WTC11 (cell line): ENCODE measurements around the gene UTY. TPM values are rescaled to one million over a fixed set of nuclear protein-coding genes. Genes with fewer than 3 reads are reported as not detected.

ENCODE experiments used
- ATAC-seq: fragments of 200-7000 bp; cut with Tn5 transposase; 2 replicates; pipeline ENCODE4 v1.10.0; 2021; ENCODE audit warnings: mild to moderate bottlenecking, moderate library complexity
- CTCF ChIA-PET: fragments of 300-600 bp; sonication (Branson Sonifier 250); formaldehyde crosslinking; loops from one replicate; lab custom pipeline; 2021; ENCODE audit warnings: antibody characterized with exemption; lab: Charles Lee
- POLR2A ChIA-PET: fragments of 350-600 bp; sonication (Branson Sonifier 250); formaldehyde crosslinking; loops from one replicate; lab custom pipeline; 2021; ENCODE audit warnings: antibody characterized with exemption; lab: Charles Lee
- DNase-seq: peaks from one replicate; pipeline ENCODE4 v3.0.0; 2021; ENCODE audit warnings: low spot score
- H3K27ac Mint-ChIP-seq: 2 replicates; pipeline ENCODE4 v1.8.0; 2021; ENCODE audit warnings: mixed read lengths
- H3K27me3 Mint-ChIP-seq: 2 replicates; pipeline ENCODE4 v1.8.0; 2021; ENCODE audit warnings: low read depth, mild to moderate bottlenecking, moderate library complexity, mixed read lengths
- H3K36me3 Mint-ChIP-seq: 2 replicates; pipeline ENCODE4 v1.8.0; 2021; ENCODE audit warnings: mixed read lengths
- H3K4me1 Mint-ChIP-seq: 2 replicates; pipeline ENCODE4 v1.8.0; 2022; ENCODE audit warnings: mixed read lengths
- H3K4me3 Mint-ChIP-seq: 2 replicates; pipeline ENCODE4 v1.8.0; 2021; ENCODE audit warnings: mild to moderate bottlenecking, moderate library complexity, mixed read lengths
- H3K9me3 Mint-ChIP-seq: 2 replicates; pipeline ENCODE4 v1.8.0; 2021; ENCODE audit warnings: mixed read lengths
- CDX4 ChIP-seq: fragments of 250-450 bp; sonication (Bioruptor Pico); IDR thresholded peaks from 2 replicates; pipeline ENCODE4 v1.9.0; 2021; ENCODE audit warnings: moderate library complexity, mild to moderate bottlenecking, inconsistent platforms, borderline replicate concordance
- CREM ChIP-seq: sonication (generic); formaldehyde crosslinking; IDR thresholded peaks from 2 replicates; pipeline ENCODE4 v1.8.1; 2022; ENCODE audit warnings: mild to moderate bottlenecking, missing genetic modification reagents, moderate library complexity
- ELF4 ChIP-seq: sonication (generic); formaldehyde crosslinking; IDR thresholded peaks from 2 replicates; pipeline ENCODE4 v1.8.1; 2022; ENCODE audit warnings: low read depth, mild to moderate bottlenecking, moderate library complexity, missing genetic modification reagents
- ETV6 ChIP-seq: sonication (generic); formaldehyde crosslinking; IDR thresholded peaks from 2 replicates; pipeline ENCODE4 v1.8.1; 2022; ENCODE audit warnings: mild to moderate bottlenecking, missing genetic modification reagents
- FOXP1 ChIP-seq: sonication (generic); formaldehyde crosslinking; IDR thresholded peaks from 2 replicates; pipeline ENCODE4 v1.8.0; 2022; ENCODE audit warnings: missing genetic modification reagents, mild to moderate bottlenecking, moderate library complexity, borderline replicate concordance
- IRF2 ChIP-seq: sonication (generic); formaldehyde crosslinking; IDR thresholded peaks from 2 replicates; pipeline ENCODE4 v1.8.0; 2022; ENCODE audit warnings: low read depth, missing genetic modification reagents, borderline replicate concordance
- JAZF1 ChIP-seq: fragments of 250-450 bp; sonication (Bioruptor Pico); IDR thresholded peaks from 2 replicates; pipeline ENCODE4 v1.9.0; 2021; ENCODE audit warnings: moderate library complexity, mild to moderate bottlenecking, inconsistent platforms
- JUN ChIP-seq: sonication (generic); formaldehyde crosslinking; IDR thresholded peaks from 2 replicates; pipeline ENCODE4 v1.8.0; 2023; ENCODE audit warnings: mild to moderate bottlenecking, missing genetic modification reagents
- MAX ChIP-seq: sonication (generic); formaldehyde crosslinking; IDR thresholded peaks from 2 replicates; pipeline ENCODE4 v1.8.0; 2022; ENCODE audit warnings: mild to moderate bottlenecking, missing genetic modification reagents
- SMAD3 ChIP-seq: sonication (generic); formaldehyde crosslinking; IDR thresholded peaks from 2 replicates; pipeline ENCODE4 v1.8.0; 2022; ENCODE audit warnings: missing genetic modification reagents, mild to moderate bottlenecking, borderline replicate concordance
- TEAD1 ChIP-seq: sonication (generic); formaldehyde crosslinking; IDR thresholded peaks from 2 replicates; pipeline ENCODE4 v1.8.0; 2022; ENCODE audit warnings: mild to moderate bottlenecking, missing genetic modification reagents
- USF2 ChIP-seq: sonication (generic); formaldehyde crosslinking; IDR thresholded peaks from 2 replicates; pipeline ENCODE4 v1.8.1; 2023; ENCODE audit warnings: mild to moderate bottlenecking, missing genetic modification reagents, moderate library complexity
- total RNA-seq: library from RNA; stranded (reverse); gene quantifications from 3 replicates; pipeline ENCODE4 v1.2.3, GENCODE V29; 2021
- TF ChIP-seq, protein P1 (sequence below): sonication (generic); formaldehyde crosslinking; IDR thresholded peaks from 2 replicates; pipeline ENCODE4 v1.8.0; 2022; ENCODE audit warnings: mild to moderate bottlenecking, missing genetic modification reagents
- TF ChIP-seq, protein P2 (sequence below): sonication (generic); formaldehyde crosslinking; IDR thresholded peaks from 2 replicates; pipeline ENCODE4 v1.8.0; 2023; ENCODE audit warnings: missing genetic modification reagents, mild to moderate bottlenecking, borderline replicate concordance
- TF ChIP-seq, protein P3 (sequence below): sonication (generic); formaldehyde crosslinking; IDR thresholded peaks from 2 replicates; pipeline ENCODE4 v1.8.0; 2022; ENCODE audit warnings: mild to moderate bottlenecking, missing genetic modification reagents

UTY gene
- total RNA-seq, 1 experiment from 2014 or later, result 23.3 TPM

GRCh38 chrY:13415556-13415955 lies 64.3 kb downstream of the UTY start:
- DNase-seq (no peak), ATAC-seq (no peak)
- ChIA-PET CTCF (no interaction called here), POLR2A (no interaction called here)
- Mint-ChIP-seq H3K4me1 (peaks cover 1% of the 10 kb centered on the region), H3K27ac (no peak overlapping the region), H3K9me3 (no peaks in the 10 kb centered on the region), H3K36me3 (peaks cover 3% of the 10 kb centered on the region; the same call in 1 of the 2 replicates)
- no peak for TF ChIP-seq CDX4 (CRISPR knock-in tag)
- TF ChIP-seq USF2, result no peak
- no peak for TF ChIP-seq IRF2 (CRISPR knock-in tag)
- TF ChIP-seq, protein P1, sequence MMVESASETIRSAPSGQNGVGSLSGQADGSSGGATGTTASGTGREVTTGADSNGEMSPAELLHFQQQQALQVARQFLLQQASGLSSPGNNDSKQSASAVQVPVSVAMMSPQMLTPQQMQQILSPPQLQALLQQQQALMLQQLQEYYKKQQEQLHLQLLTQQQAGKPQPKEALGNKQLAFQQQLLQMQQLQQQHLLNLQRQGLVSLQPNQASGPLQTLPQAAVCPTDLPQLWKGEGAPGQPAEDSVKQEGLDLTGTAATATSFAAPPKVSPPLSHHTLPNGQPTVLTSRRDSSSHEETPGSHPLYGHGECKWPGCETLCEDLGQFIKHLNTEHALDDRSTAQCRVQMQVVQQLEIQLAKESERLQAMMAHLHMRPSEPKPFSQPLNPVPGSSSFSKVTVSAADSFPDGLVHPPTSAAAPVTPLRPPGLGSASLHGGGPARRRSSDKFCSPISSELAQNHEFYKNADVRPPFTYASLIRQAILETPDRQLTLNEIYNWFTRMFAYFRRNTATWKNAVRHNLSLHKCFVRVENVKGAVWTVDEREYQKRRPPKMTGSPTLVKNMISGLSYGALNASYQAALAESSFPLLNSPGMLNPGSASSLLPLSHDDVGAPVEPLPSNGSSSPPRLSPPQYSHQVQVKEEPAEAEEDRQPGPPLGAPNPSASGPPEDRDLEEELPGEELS, result no peak
- TF ChIP-seq, all 79 proteins: peak for 0
- Mint-ChIP-seq H3K4me3 (no peak overlapping the region), H3K27me3 (no peaks in the 10 kb centered on the region)

DNA sequence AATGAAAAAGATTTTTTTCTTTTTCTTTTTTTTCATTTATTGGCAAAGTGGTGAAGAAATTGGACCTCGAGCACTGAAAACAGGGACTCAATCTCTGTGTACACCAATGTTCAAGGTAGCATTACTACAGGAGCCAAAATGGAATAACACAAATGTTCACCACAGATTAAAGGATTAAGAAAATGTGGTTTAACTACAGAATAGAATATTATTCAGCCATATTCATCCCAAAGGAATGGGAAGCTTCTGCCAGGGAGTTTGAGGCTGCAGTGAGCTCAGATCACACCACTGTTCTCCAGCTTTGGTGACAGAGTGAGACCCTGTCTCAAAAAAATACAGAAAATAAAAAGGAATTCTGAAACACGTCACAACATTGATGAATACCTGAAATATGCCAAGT lies 81.0 kb downstream of the UTY start:
- H3K27ac Mint-ChIP-seq, result no peak overlapping the region
- no peak overlapping the region for H3K4me3 Mint-ChIP-seq
- no peaks in the 10 kb centered on the region for H3K27me3 Mint-ChIP-seq
- ATAC-seq, result no peak
- DNase-seq, result no peak
- no peaks in the 10 kb centered on the region for H3K36me3 Mint-ChIP-seq
- no peaks in the 10 kb centered on the region for H3K9me3 Mint-ChIP-seq
- ChIA-PET CTCF (no interaction called here), POLR2A (no interaction called here)
- H3K4me1 Mint-ChIP-seq, result no peaks in the 10 kb centered on the region
- TF ChIP-seq MAX (CRISPR knock-in tag), result no peak
- no peak for TF ChIP-seq SMAD3 (CRISPR knock-in tag)
- no peak for TF ChIP-seq FOXP1
- TF ChIP-seq, protein P2, sequence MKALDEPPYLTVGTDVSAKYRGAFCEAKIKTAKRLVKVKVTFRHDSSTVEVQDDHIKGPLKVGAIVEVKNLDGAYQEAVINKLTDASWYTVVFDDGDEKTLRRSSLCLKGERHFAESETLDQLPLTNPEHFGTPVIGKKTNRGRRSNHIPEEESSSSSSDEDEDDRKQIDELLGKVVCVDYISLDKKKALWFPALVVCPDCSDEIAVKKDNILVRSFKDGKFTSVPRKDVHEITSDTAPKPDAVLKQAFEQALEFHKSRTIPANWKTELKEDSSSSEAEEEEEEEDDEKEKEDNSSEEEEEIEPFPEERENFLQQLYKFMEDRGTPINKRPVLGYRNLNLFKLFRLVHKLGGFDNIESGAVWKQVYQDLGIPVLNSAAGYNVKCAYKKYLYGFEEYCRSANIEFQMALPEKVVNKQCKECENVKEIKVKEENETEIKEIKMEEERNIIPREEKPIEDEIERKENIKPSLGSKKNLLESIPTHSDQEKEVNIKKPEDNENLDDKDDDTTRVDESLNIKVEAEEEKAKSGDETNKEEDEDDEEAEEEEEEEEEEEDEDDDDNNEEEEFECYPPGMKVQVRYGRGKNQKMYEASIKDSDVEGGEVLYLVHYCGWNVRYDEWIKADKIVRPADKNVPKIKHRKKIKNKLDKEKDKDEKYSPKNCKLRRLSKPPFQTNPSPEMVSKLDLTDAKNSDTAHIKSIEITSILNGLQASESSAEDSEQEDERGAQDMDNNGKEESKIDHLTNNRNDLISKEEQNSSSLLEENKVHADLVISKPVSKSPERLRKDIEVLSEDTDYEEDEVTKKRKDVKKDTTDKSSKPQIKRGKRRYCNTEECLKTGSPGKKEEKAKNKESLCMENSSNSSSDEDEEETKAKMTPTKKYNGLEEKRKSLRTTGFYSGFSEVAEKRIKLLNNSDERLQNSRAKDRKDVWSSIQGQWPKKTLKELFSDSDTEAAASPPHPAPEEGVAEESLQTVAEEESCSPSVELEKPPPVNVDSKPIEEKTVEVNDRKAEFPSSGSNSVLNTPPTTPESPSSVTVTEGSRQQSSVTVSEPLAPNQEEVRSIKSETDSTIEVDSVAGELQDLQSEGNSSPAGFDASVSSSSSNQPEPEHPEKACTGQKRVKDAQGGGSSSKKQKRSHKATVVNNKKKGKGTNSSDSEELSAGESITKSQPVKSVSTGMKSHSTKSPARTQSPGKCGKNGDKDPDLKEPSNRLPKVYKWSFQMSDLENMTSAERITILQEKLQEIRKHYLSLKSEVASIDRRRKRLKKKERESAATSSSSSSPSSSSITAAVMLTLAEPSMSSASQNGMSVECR (CRISPR knock-in tag), result no peak
- TF ChIP-seq ELF4 (CRISPR knock-in tag), result no peak
- TF ChIP-seq, protein P3, sequence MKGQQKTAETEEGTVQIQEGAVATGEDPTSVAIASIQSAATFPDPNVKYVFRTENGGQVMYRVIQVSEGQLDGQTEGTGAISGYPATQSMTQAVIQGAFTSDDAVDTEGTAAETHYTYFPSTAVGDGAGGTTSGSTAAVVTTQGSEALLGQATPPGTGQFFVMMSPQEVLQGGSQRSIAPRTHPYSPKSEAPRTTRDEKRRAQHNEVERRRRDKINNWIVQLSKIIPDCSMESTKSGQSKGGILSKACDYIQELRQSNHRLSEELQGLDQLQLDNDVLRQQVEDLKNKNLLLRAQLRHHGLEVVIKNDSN, result no peak
- TF ChIP-seq JAZF1 (CRISPR knock-in tag), result no peak
- no peak for TF ChIP-seq ETV6 (CRISPR knock-in tag)
- no peak for TF ChIP-seq CREM (CRISPR knock-in tag)
- no peak for TF ChIP-seq TEAD1 (CRISPR knock-in tag)
- TF ChIP-seq JUN (CRISPR knock-in tag), result no peak
